GM12865 (cell line): ENCODE data around the gene RGS6.
A peak's percentile ranks its signal among the peaks of the same experiment; 100 is the strongest.

Experiments
- DNase-seq: peaks from one replicate; pipeline ENCODE4 v3.0.0; 2010; ENCODE audit warnings: low read depth
- H3K4me3 ChIP-seq: 2 replicates; pipeline ENCODE4 v1.5.1; 2011; ENCODE audit warnings: mild to moderate bottlenecking, low read depth, low read length, control low read depth
- CTCF ChIP-seq: IDR thresholded peaks from 2 replicates; pipeline ENCODE4 v1.5.1; 2011; ENCODE audit warnings: low read length, control low read depth, low read depth, inconsistent platforms; ENCODE audit not compliant: insufficient read depth; ENCODE audit errors: missing control alignments

The RGS6 gene

DNA sequence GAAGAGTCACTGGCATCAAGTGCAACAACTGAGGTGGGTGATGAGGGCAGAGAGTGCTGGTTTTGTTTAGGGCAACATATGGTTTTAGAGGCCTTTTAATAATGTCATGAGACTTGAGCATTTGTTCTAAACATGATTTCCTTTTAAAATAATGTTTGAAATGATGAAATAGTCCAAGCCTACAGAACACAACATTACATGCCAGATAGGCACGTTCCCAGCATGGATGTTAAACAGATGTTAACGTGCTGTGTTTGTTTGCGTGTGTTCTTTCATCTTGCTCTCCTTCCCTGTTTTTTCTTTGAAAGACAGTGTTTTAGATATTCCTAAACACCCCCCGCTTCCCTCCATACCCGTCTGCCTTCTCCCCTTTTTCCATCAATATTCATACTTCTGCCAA lies 82.3 kb downstream of the RGS6 start:
- DNase-seq, result no peak
- TF ChIP-seq CTCF, result no peak
- no peak overlapping the region for H3K4me3 ChIP-seq

- no peak for DNase-seq
- no peak for TF ChIP-seq CTCF
- no peak overlapping the region for H3K4me3 ChIP-seq
Measured at GRCh38 chr14:72017290-72017689, 85.1 kb downstream of the RGS6 start.

GRCh38 chr14:72023128-72024042 lies 91.2 kb downstream of the RGS6 start:
- TF ChIP-seq CTCF, result no peak
- no peak overlapping the region for H3K4me3 ChIP-seq
- peak; percentile 43 for DNase-seq

GRCh38 chr14:72024043-72024407 lies 91.8 kb downstream of the RGS6 start:
- TF ChIP-seq CTCF, result peak; percentile 72
- DNase-seq, result peak; percentile 81
- no peak overlapping the region for H3K4me3 ChIP-seq

GRCh38 chr14:72024504-72024903 lies 92.3 kb downstream of the RGS6 start:
- no peak for TF ChIP-seq CTCF
- peak; percentile 14 for DNase-seq
- H3K4me3 ChIP-seq, result no peak overlapping the region

GRCh38 chr14:72026536-72026935 lies 94.3 kb downstream of the RGS6 start:
- H3K4me3 ChIP-seq, result no peak overlapping the region
- no peak for TF ChIP-seq CTCF
- no peak for DNase-seq

- no peak for TF ChIP-seq CTCF
- H3K4me3 ChIP-seq, result no peak overlapping the region
- no peak for DNase-seq
Measured at GRCh38 chr14:72027061-72027460, 94.8 kb downstream of the RGS6 start.
